HT-29 (cell line): ENCODE measurements around the gene SMIM10L1. TPM values are rescaled to one million over a fixed set of nuclear protein-coding genes. Genes with fewer than 3 reads are reported as not detected.

Source experiments
- DNase-seq: peaks from one replicate; pipeline ENCODE4 v3.0.0-alpha.2; 2015; ENCODE audit warnings: low spot score
- total RNA-seq: library from RNA; depleted of rRNA; stranded (reverse); fragments of >200 nt; shearing (Covaris generic); gene quantifications from 2 replicates; pipeline ENCODE4 v1.2.3, GENCODE V29; 2014; rRNA removed

SMIM10L1 gene
- total RNA-seq, 1 experiment from 2014 or later: 6.1 TPM

GRCh38 chr12:11183011-11183410 lies 12.0 kb downstream of the SMIM10L1 start:
- DNase-seq: peak; percentile 3

DNA sequence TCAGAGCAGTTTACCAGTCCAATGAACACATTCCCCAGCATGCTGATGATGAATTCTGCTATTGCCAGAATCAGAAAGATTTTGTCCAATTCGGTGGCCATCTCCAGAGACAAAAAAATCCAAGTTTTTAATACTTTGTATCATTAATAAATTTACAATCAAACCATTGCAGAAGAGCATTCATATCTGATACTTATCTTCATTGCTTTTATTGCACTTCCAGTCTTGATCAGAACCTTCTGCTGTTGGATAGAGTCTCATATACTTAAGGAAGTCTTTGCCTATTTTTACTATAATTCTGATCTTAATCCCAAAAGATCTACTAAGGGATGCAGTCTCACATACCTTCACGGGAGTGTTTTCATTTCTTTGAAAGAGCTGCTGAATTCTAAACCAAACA lies 15.8 kb downstream of the SMIM10L1 start, which contains the start of gene TAS2R42:
Gene TAS2R42 (minus strand): TSS at position 101 of the 400 bp plus-strand sequence. CDS start 0 bp downstream, at position 101.
- no peak for DNase-seq

- DNase-seq: no peak
These were observed 31.8 kb downstream of the SMIM10L1 start for GRCh38 chr12:11202811-11203210.

- DNase-seq: no peak
These were observed 33.2 kb downstream of the SMIM10L1 start for GRCh38 chr12:11204173-11204572.

GRCh38 chr12:11209113-11209512 lies 38.1 kb downstream of the SMIM10L1 start:
- DNase-seq: peak; percentile 32

Other genes with a start within 250 kb of the SMIM10L1 start
- not detected in 2 replicates for gene PRH2, start 242.0 kb upstream of the SMIM10L1 start, total RNA-seq
- gene TAS2R14, start 231.9 kb upstream of the SMIM10L1 start, total RNA-seq: 1.4 and 1.8 TPM in 2 replicates
- 0.26 and 0.99 TPM in 2 replicates for gene TAS2R50, start 184.3 kb upstream of the SMIM10L1 start, total RNA-seq
- 0.79 and 0.86 TPM in 2 replicates for gene TAS2R20, start 172.9 kb upstream of the SMIM10L1 start, total RNA-seq
- 1.6 and 3.3 TPM in 2 replicates for gene TAS2R19, start 148.6 kb upstream of the SMIM10L1 start, total RNA-seq
- gene TAS2R31, start 139.8 kb upstream of the SMIM10L1 start, total RNA-seq: 1.3 and 2.3 TPM in 2 replicates
- gene TAS2R46, start 108.9 kb upstream of the SMIM10L1 start, total RNA-seq: 0.31 and 0.76 TPM in 2 replicates
- gene TAS2R43, start 78.9 kb upstream of the SMIM10L1 start, total RNA-seq: 0.51 and 1.7 TPM in 2 replicates
- gene TAS2R30, start 36.5 kb upstream of the SMIM10L1 start, total RNA-seq: 0.79 and 0.86 TPM in 2 replicates
- not detected in 2 replicates for gene TAS2R42, start 15.7 kb downstream of the SMIM10L1 start, total RNA-seq
- not detected in 2 replicates for gene PRB3, start 98.5 kb downstream of the SMIM10L1 start, total RNA-seq
- gene PRB4, start 139.2 kb downstream of the SMIM10L1 start, total RNA-seq: not detected in 2 replicates
- gene PRB2, start 224.4 kb downstream of the SMIM10L1 start, total RNA-seq: 0.76 TPM in 1 of 2 replicates, not detected in the other